Neural progenitor cell (in vitro differentiated cells): ENCODE measurements around the gene TCOF1. TPM values are rescaled to one million over a fixed set of nuclear protein-coding genes. Genes with fewer than 3 reads are reported as not detected.
A peak's percentile ranks its signal among the peaks of the same experiment; 100 is the strongest.
"Not testable (repeated sequence)": the region's sequence is repeated elsewhere in the genome, so short reads cannot be mapped to it uniquely, and the experiment has no call there.

Source experiments
- DNase-seq: peaks from one replicate; pipeline ENCODE4 v3.0.0-alpha.2; 2016; ENCODE audit warnings: low spot score
- H2AFZ ChIP-seq: fragments of 200-600 bp; sonication (generic); replicated peaks from 2 replicates; pipeline ENCODE4 v1.6.1; 2016; ENCODE audit warnings: antibody characterized with exemption
- H3F3A ChIP-seq: fragments of 200-600 bp; sonication (generic); 2 replicates; pipeline ENCODE4 v1.6.1; 2016; ENCODE audit warnings: antibody characterized with exemption, low read depth
- H3K27ac ChIP-seq: fragments of 200-600 bp; sonication (generic); 2 replicates; pipeline ENCODE4 v1.5.1; 2016; ENCODE audit warnings: mild to moderate bottlenecking
- H3K27me3 ChIP-seq: fragments of 200-600 bp; sonication (generic); 2 replicates; pipeline ENCODE4 v1.6.1; 2016; ENCODE audit warnings: mild to moderate bottlenecking, moderate library complexity
- H3K36me3 ChIP-seq: fragments of 200-600 bp; sonication (generic); 2 replicates; pipeline ENCODE4 v1.5.1; 2016
- H3K4me1 ChIP-seq: fragments of 200-600 bp; sonication (generic); 2 replicates; pipeline ENCODE4 v1.6.1; 2016; ENCODE audit warnings: mixed run types
- H3K4me2 ChIP-seq: fragments of 200-600 bp; sonication (generic); 2 replicates; pipeline ENCODE4 v1.6.1; 2016
- H3K4me3 ChIP-seq: fragments of 200-600 bp; sonication (generic); 2 replicates; pipeline ENCODE4 v1.5.1; 2016
- H3K79me2 ChIP-seq: fragments of 200-600 bp; sonication (generic); 2 replicates; pipeline ENCODE4 v1.6.1; 2016; ENCODE audit warnings: low read depth
- H3K9ac ChIP-seq: fragments of 200-600 bp; sonication (generic); 2 replicates; pipeline ENCODE4 v1.6.1; 2016
- H3K9me3 ChIP-seq: fragments of 200-600 bp; sonication (generic); 2 replicates; pipeline ENCODE4 v1.5.1; 2016; ENCODE audit warnings: low read depth
- H4K20me1 ChIP-seq: fragments of 200-600 bp; sonication (generic); 2 replicates; pipeline ENCODE4 v1.6.1; 2016; ENCODE audit warnings: low read depth
- H3K27ac Mint-ChIP-seq: 3 replicates; pipeline ENCODE4 v1.8.0; 2021; ENCODE audit warnings: mixed read lengths
- H3K27me3 Mint-ChIP-seq: 2 replicates; pipeline ENCODE4 v1.8.0; 2022; ENCODE audit warnings: low read depth, mild to moderate bottlenecking, inconsistent platforms, moderate library complexity, mixed read lengths; ENCODE audit not compliant: insufficient read depth
- H3K36me3 Mint-ChIP-seq: 3 replicates; pipeline ENCODE4 v1.8.0; 2021; ENCODE audit warnings: mixed read lengths
- H3K4me1 Mint-ChIP-seq: 3 replicates; pipeline ENCODE4 v1.8.0; 2021; ENCODE audit warnings: mixed read lengths
- H3K4me3 Mint-ChIP-seq: 3 replicates; pipeline ENCODE4 v1.8.0; 2021; ENCODE audit warnings: mild to moderate bottlenecking, moderate library complexity, mixed read lengths
- H3K9me3 Mint-ChIP-seq: 3 replicates; pipeline ENCODE4 v1.8.0; 2020; ENCODE audit warnings: mixed read lengths
- CTCF ChIP-seq: fragments of 200-600 bp; sonication (generic); IDR thresholded peaks from 2 replicates; pipeline ENCODE4 v1.5.1; 2017; ENCODE audit warnings: antibody characterized with exemption, mild to moderate bottlenecking
- EZH2 ChIP-seq: fragments of 200-600 bp; sonication (generic); IDR thresholded peaks from 2 replicates; pipeline ENCODE4 v1.6.1; 2017; ENCODE audit warnings: antibody characterized with exemption, mild to moderate bottlenecking, moderate library complexity
- EZH2phosphoT487 ChIP-seq: fragments of 200-600 bp; sonication (generic); IDR thresholded peaks from 2 replicates; pipeline ENCODE4 v1.6.1; 2017; ENCODE audit warnings: antibody characterized with exemption
- total RNA-seq: library from RNA; depleted of rRNA; stranded (reverse); fragments of >200 nt; gene quantifications from 2 replicates; pipeline ENCODE4 v1.2.3, GENCODE V29; 2015; ENCODE audit warnings: low replicate concordance

TCOF1 gene
- total RNA-seq, 1 donor from 2014 or later = 37.9 TPM

DNA sequence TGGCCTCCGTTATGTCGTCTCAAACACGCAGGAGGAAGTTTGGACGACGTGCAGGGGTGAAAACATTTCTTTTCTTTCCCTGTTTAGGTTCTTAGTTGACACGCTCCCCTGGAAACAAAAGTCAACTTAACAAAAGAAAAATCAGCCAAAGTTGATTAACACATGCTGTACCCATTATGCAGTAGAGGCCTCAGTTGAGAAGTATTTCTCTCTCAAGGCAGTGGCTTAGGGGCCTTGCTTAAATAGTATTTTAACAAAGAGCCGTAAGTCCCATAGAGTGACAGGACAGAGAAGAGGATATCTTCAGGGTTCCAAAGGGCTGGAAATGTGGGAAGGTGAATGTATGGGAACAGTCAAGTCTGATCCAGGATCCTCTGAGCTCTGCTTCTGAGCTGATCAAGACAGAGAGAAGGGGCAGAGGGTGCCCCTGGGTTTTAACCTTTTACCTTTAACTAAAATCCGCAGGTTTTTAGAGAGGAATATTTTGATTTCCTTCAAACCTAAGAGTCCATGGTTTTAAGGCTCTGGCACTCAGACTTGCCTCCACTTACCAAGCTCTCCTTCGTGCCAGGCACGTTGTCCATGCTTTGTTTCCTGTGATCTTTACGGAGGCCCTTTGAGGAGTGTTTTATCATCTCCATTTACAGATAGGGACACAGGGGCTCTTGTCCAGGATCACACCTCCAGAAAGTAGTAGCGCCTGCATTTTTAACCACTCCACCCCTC is 55.8 kb downstream of the TCOF1 start:
- Mint-ChIP-seq H3K4me3 (no peak overlapping the region), H3K27ac (no peak overlapping the region), H3K27me3 (no peaks in the 10 kb centered on the region), H3K4me1 (peaks cover 27% of the 10 kb centered on the region), H3K9me3 (no peaks in the 10 kb centered on the region), H3K36me3 (no peaks in the 10 kb centered on the region)
- Histone ChIP-seq H4K20me1 (no peaks in the 10 kb centered on the region), H3K9ac (no peak overlapping the region), H3K4me2 (peak overlapping the region; percentile 69), H2AFZ (peak overlapping the region; percentile 100), H3K79me2 (no peaks in the 10 kb centered on the region), H3K36me3 (no peaks in the 10 kb centered on the region), H3K27me3 (no peaks in the 10 kb centered on the region), H3K9me3 (no peaks in the 10 kb centered on the region), H3F3A (peaks cover 32% of the 10 kb centered on the region), H3K4me1 (peaks cover 20% of the 10 kb centered on the region), H3K4me3 (peak overlapping the region; percentile 36), H3K27ac (no peak overlapping the region)
- DNase-seq = no peak
- TF ChIP-seq EZH2 = no peak

DNA sequence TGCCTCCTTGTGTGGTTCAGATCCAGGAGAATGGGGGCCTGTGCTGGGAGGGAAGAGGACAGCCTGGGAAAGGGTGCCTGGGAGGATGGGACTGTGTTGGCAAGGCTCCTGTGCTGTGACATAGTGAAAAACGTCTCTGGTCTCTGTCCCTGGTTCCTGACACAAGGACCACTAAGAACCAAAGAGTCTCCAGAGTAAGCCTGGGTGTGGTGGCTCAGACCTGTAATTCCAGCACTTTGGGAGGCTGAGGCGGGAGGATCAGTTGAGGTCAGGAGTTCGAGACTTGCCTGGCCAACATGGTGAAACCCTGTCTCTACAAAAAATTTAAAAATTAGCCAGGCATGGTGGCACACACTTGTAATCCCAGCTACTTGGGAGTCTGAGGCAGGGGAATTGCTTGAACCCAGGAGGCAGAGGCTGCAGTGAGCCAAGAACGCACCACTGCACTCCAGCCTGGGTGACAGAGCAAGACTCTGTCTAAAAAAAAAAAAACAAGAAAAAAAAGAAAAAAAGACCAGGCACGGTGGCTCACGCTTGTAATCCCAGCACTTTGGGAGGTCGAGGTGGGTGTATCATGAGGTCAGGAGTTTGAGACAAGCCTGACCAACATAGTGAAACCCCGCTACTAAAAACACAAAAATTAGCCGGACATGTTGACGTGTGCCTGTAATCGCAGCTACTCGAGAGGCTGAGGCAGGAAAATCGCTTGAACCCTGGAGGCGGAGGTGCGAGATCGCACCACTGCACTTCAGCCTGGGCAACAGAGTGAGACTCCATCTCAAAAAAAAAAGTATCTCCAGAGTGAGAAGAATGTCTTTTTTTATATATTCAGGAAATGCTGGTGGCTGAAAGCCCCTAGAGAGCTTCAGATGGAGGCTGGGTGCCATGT is 56.6 kb downstream of the TCOF1 start:
- H3K9ac ChIP-seq, H3K27ac Mint-ChIP-seq, H3K27me3 ChIP-seq, H3K4me2 ChIP-seq, H3K9me3 Mint-ChIP-seq, H3K4me3 ChIP-seq, H3K36me3 Mint-ChIP-seq, H3K27me3 Mint-ChIP-seq, DNase-seq, H3K4me3 Mint-ChIP-seq, H4K20me1 ChIP-seq, H3K9me3 ChIP-seq, H3K79me2 ChIP-seq, H3K27ac ChIP-seq, H3K36me3 ChIP-seq: not testable (repeated sequence)
- Histone ChIP-seq H3F3A (peaks cover 32% of the 10 kb centered on the region), H2AFZ (peak overlapping the region; percentile 100), H3K4me1 (peaks cover 22% of the 10 kb centered on the region)
- peaks cover 27% of the 10 kb centered on the region for H3K4me1 Mint-ChIP-seq

- Histone ChIP-seq H3K27ac (peak overlapping the region; percentile 53), H3K27me3 (no peaks in the 10 kb centered on the region), H3K4me2 (peak overlapping the region; percentile 45), H3K4me1 (peaks cover 14% of the 10 kb centered on the region), H3K9ac (no peak overlapping the region), H3F3A (peaks cover 5% of the 10 kb centered on the region), H3K79me2 (no peaks in the 10 kb centered on the region), H3K9me3 (no peaks in the 10 kb centered on the region), H2AFZ (peak overlapping the region; percentile 68), H3K36me3 (no peaks in the 10 kb centered on the region), H4K20me1 (no peaks in the 10 kb centered on the region), H3K4me3 (no peak overlapping the region)
- H3K4me1 Mint-ChIP-seq = peaks cover 4% of the 10 kb centered on the region
- TF ChIP-seq EZH2 = no peak
- TF ChIP-seq EZH2phosphoT487 = no peak
- no peak overlapping the region for H3K4me3 Mint-ChIP-seq
- no peaks in the 10 kb centered on the region for H3K36me3 Mint-ChIP-seq
- H3K9me3 Mint-ChIP-seq = no peaks in the 10 kb centered on the region
- H3K27ac Mint-ChIP-seq = no peak overlapping the region
- peak; percentile 29 for DNase-seq
- no peaks in the 10 kb centered on the region for H3K27me3 Mint-ChIP-seq
These were observed 62.3 kb downstream of the TCOF1 start for GRCh38 chr5:150419630-150420270.

- H3K9me3 ChIP-seq = no peaks in the 10 kb centered on the region
These were observed 64.6 kb downstream of the TCOF1 start for GRCh38 chr5:150422075-150422474.

More at GRCh38 chr5:150422075-150422474, 64.6 kb downstream of the TCOF1 start:
- Mint-ChIP-seq H3K4me3 (no peak overlapping the region), H3K9me3 (no peaks in the 10 kb centered on the region), H3K27me3 (no peaks in the 10 kb centered on the region), H3K36me3 (no peaks in the 10 kb centered on the region), H3K4me1 (peaks cover 4% of the 10 kb centered on the region), H3K27ac (peak overlapping the region; percentile 27)
- Histone ChIP-seq H3K27ac (no peak overlapping the region), H3K4me1 (peaks cover 14% of the 10 kb centered on the region), H3K36me3 (no peaks in the 10 kb centered on the region), H3F3A (peaks cover 5% of the 10 kb centered on the region), H2AFZ (peak overlapping the region; percentile 50), H3K4me2 (no peak overlapping the region), H3K27me3 (no peaks in the 10 kb centered on the region), H4K20me1 (no peaks in the 10 kb centered on the region), H3K9ac (no peak overlapping the region), H3K4me3 (no peak overlapping the region), H3K79me2 (no peaks in the 10 kb centered on the region)
- TF ChIP-seq CTCF (no peak), EZH2phosphoT487 (no peak), EZH2 (no peak)
- no peak for DNase-seq
